Measurements from ENCODE around the gene MXD4. TPM values are rescaled to one million over a fixed set of nuclear protein-coding genes. Genes with fewer than 3 reads are reported as not detected.

The MXD4 gene
- total RNA-seq, 2 donors from 2014 or later: 36.7 to 43.3 TPM

DNA sequence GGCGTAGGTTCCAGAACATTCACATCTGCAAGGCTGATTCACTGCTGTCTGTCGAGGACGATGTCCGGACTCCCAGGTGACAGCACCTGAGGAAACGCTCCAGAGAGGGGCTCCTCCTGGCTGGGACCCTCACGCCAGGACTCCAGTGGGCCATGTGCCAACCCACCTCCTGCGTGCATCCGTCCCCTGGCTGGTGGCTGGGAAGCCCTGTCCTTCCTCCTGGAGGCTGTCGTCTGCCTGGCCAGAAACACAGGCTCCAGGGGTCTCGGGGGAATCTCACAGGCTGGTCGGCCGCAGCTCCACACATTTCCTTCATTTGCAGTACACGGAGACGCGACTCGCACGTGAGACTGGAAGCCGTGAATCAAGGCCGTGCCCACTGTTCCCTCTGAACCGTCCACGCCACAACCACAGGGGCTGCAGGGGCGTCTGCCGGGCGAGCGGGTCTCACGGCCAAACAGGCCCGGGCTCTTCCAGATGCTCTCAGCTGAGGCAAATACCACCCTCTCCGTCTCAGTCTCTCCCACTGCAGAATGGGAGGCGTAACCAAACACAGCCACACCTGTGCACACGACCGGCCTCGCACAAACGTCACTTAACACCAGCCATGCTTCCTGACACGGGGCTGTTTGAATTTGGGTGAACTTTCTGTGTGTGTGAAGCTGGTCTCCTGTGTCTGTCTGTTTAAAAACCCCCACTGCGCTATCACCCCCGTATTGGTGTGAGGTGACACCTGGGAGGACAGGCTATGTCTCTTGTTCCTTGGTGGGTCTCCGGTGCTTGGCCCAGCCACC lies 38.7 kb upstream of the MXD4 start:
- Histone ChIP-seq H3K36me3 (no peaks in the 10 kb centered on the region), H3K27me3 (no peaks in the 10 kb centered on the region), H3K4me3 (no peak overlapping the region), H3K9ac (ENCODE audit: low read depth in 2 of 2, low read length in 2 of 2) (no peak overlapping the region), H3K9me3 (no peaks in the 10 kb centered on the region), H3K4me1 (no peaks in the 10 kb centered on the region), H3K27ac (no peak overlapping the region)
- intact Hi-C loops (cut with DNase I): no loop called here
- TF ChIP-seq, protein P1, sequence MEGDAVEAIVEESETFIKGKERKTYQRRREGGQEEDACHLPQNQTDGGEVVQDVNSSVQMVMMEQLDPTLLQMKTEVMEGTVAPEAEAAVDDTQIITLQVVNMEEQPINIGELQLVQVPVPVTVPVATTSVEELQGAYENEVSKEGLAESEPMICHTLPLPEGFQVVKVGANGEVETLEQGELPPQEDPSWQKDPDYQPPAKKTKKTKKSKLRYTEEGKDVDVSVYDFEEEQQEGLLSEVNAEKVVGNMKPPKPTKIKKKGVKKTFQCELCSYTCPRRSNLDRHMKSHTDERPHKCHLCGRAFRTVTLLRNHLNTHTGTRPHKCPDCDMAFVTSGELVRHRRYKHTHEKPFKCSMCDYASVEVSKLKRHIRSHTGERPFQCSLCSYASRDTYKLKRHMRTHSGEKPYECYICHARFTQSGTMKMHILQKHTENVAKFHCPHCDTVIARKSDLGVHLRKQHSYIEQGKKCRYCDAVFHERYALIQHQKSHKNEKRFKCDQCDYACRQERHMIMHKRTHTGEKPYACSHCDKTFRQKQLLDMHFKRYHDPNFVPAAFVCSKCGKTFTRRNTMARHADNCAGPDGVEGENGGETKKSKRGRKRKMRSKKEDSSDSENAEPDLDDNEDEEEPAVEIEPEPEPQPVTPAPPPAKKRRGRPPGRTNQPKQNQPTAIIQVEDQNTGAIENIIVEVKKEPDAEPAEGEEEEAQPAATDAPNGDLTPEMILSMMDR (IDR thresholded peaks at IDR 0.05): no peak
- DNase-seq: peak; percentile 9

DNA sequence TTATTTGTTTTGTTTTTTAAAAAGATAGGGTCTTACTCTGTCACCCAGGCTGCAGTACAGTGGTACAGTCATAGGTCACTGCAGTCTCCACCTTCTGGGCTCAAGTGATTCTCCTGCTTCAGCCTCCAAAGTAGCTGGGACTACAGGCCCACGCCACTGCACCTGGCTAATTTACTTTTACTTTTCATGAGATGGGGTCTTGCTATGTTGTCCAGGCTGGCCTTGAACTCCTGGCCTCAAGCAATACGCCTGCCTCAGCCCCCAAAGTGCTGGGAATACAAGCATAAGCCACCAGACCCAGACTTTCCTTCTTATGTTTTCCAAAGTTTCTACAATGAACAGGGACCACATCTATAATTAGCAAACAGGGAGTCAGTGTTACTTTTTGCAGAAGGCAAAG lies 37.9 kb upstream of the MXD4 start:
- no peak overlapping the region for H3K9ac ChIP-seq (ENCODE audit: low read depth in 2 of 2, low read length in 2 of 2)
- intact Hi-C loops (cut with DNase I): no loop called here
- TF ChIP-seq, protein P1 (IDR thresholded peaks at IDR 0.05): no peak
- no peak overlapping the region for H3K4me3 ChIP-seq
- no peaks in the 10 kb centered on the region for H3K36me3 ChIP-seq
- no peaks in the 10 kb centered on the region for H3K4me1 ChIP-seq
- H3K27ac ChIP-seq: no peak overlapping the region
- H3K27me3 ChIP-seq: no peaks in the 10 kb centered on the region
- no peak for DNase-seq
- H3K9me3 ChIP-seq: no peaks in the 10 kb centered on the region

- no peak overlapping the region for H3K27ac ChIP-seq
- H3K4me3 ChIP-seq: no peak overlapping the region
- TF ChIP-seq, protein P1 (IDR thresholded peaks at IDR 0.05): no peak
- DNase-seq: no peak
- intact Hi-C loops (cut with DNase I): no loop called here
- no peak overlapping the region for H3K9ac ChIP-seq (ENCODE audit: low read depth in 2 of 2, low read length in 2 of 2)
- H3K4me1 ChIP-seq: no peaks in the 10 kb centered on the region
- no peaks in the 10 kb centered on the region for H3K36me3 ChIP-seq
- H3K9me3 ChIP-seq: no peaks in the 10 kb centered on the region
- H3K27me3 ChIP-seq: no peaks in the 10 kb centered on the region
Observed at GRCh38 chr4:2298532-2298991, 36.7 kb upstream of the MXD4 start.

DNA sequence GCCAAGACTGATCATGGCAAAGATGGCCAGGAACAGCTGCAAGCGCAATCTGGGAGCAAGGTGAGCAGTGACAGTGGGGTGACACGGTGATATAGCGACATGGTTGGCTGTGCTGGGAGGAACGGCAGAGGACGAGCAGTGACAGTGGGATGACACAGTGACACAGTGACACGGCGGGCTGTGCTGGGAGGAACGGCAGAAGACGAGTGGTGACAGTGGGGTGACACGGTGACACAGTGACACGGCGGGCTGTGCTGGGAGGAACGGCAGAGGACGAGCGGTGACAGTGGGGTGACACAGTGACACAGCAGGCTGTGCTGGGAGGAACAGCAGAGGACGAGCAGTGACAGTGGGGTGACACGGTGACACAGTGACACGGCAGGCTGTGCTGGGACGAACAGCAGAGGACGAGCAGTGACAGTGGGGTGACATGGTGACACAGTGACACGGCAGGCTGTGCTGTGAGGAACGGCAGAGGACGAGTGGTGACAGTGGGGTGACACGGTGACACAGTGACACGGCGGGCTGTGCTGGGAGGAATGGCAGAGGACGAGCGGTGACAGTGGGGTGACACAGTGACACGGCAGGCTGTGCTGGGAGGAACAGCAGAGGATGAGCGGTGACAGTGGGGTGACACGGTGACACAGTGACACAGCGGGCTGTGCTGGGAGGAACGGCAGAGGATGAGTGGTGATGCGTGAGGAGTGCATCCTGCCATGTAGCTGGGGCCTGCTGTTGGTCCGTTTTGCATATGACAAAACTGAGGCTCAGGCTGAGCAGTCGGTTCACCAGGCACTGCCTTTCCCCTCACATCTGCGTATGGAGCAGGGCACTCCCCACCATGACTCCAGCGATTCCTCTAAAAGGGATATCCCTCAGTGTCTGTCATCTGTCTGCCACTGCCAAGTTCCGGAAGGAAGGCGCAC lies 36.0 kb upstream of the MXD4 start:
- Histone ChIP-seq H3K36me3 (no peaks in the 10 kb centered on the region), H3K27ac (no peak overlapping the region), H3K4me1 (no peaks in the 10 kb centered on the region), H3K27me3 (no peaks in the 10 kb centered on the region), H3K9ac (ENCODE audit: low read depth in 2 of 2, low read length in 2 of 2) (no peak overlapping the region), H3K9me3 (no peaks in the 10 kb centered on the region), H3K4me3 (no peak overlapping the region)
- no peak for DNase-seq
- intact Hi-C loops (cut with DNase I): no loop called here
- TF ChIP-seq, protein P1 (IDR thresholded peaks at IDR 0.05): no peak

All from colonic mucosa (tissue), 4 donors.